HTERT RPE-1 (cell line): ENCODE data around the gene ZNF761.

Source experiments
- in situ Hi-C: fragments of 300-500 bp; cut with MboI; formaldehyde crosslinking; loops from 4 replicates; pipeline ENCODE4 v1.14.3; 2020; ENCODE audit warnings: low sequenced_read_pairs

The ZNF761 gene

GRCh38 chr19:53506728-53507127, 74.9 kb downstream of the ZNF761 start:
- in situ Hi-C loops, result no loop called here
